H9 (cell line): ENCODE results near the gene COLEC12. TPM values are rescaled to one million over a fixed set of nuclear protein-coding genes. Genes with fewer than 3 reads are reported as not detected.
A peak's percentile ranks its signal among the peaks of the same experiment; 100 is the strongest.

ENCODE experiments used
- DNase-seq: peaks from one replicate; pipeline ENCODE4 v3.0.0-alpha.2; 2017
- H2AFZ ChIP-seq: one replicate; pipeline ENCODE4 v1.6.1; 2013; ENCODE audit warnings: mild to moderate bottlenecking, low read length, control low read depth, moderate library complexity
- H2AK5ac ChIP-seq: 2 replicates; pipeline ENCODE4 v1.6.1; 2013; ENCODE audit warnings: low read length, control low read depth, mixed read lengths; ENCODE audit not compliant: insufficient read length
- H2BK120ac ChIP-seq: one replicate; pipeline ENCODE4 v1.6.1; 2013; ENCODE audit warnings: low read depth, mild to moderate bottlenecking, low read length, control low read depth, inconsistent platforms; ENCODE audit not compliant: poor library complexity, severe bottlenecking
- H2BK12ac ChIP-seq: 2 replicates; pipeline ENCODE4 v1.6.1; 2013; ENCODE audit warnings: low read length, control low read depth, mixed read lengths, low read depth; ENCODE audit not compliant: insufficient read length
- H2BK15ac ChIP-seq: 2 replicates; pipeline ENCODE4 v1.6.1; 2013; ENCODE audit warnings: low read depth, low read length, control low read depth
- H2BK20ac ChIP-seq: one replicate; pipeline ENCODE4 v1.6.1; 2013; ENCODE audit warnings: low read depth, mild to moderate bottlenecking, low read length, control low read depth, inconsistent platforms; ENCODE audit not compliant: poor library complexity, severe bottlenecking
- H2BK5ac ChIP-seq: 2 replicates; pipeline ENCODE4 v1.6.1; 2013; ENCODE audit warnings: low read length, control low read depth, mixed read lengths; ENCODE audit not compliant: insufficient read length
- H3K14ac ChIP-seq: 2 replicates; pipeline ENCODE4 v1.6.1; 2013; ENCODE audit warnings: low read length, control low read depth; ENCODE audit not compliant: insufficient read depth
- H3K18ac ChIP-seq: 2 replicates; pipeline ENCODE4 v1.6.1; 2013; ENCODE audit warnings: low read depth, mild to moderate bottlenecking, mixed read lengths, low read length, control low read depth; ENCODE audit not compliant: insufficient read length
- H3K23ac ChIP-seq: 2 replicates; pipeline ENCODE4 v1.6.1; 2013; ENCODE audit warnings: low read length, control low read depth, mixed read lengths, low read depth; ENCODE audit not compliant: insufficient read length
- H3K23me2 ChIP-seq: 2 replicates; pipeline ENCODE4 v1.6.1; 2013; ENCODE audit warnings: low read depth, mild to moderate bottlenecking, mixed read lengths, low read length, control low read depth; ENCODE audit not compliant: insufficient read length, poor library complexity, severe bottlenecking
- H3K27ac ChIP-seq: 2 replicates; pipeline ENCODE4 v1.5.1; 2013; ENCODE audit warnings: low read length, control low read depth, mixed read lengths, low read depth; ENCODE audit not compliant: insufficient read length
- H3K27me3 ChIP-seq: 2 replicates; pipeline ENCODE4 v1.6.1; 2013; ENCODE audit warnings: low read length, control low read depth, inconsistent platforms; ENCODE audit not compliant: insufficient read depth
- H3K4ac ChIP-seq: 2 replicates; pipeline ENCODE4 v1.6.1; 2013; ENCODE audit warnings: low read depth, mild to moderate bottlenecking, control low read depth, inconsistent platforms, low read length, moderate library complexity
- H3K4me1 ChIP-seq: 2 replicates; pipeline ENCODE4 v1.6.1; 2013; ENCODE audit warnings: low read length, control low read depth, inconsistent platforms; ENCODE audit not compliant: insufficient read depth
- H3K4me2 ChIP-seq: 2 replicates; pipeline ENCODE4 v1.6.1; 2013; ENCODE audit warnings: low read length, control low read depth, mixed read lengths; ENCODE audit not compliant: insufficient read length, insufficient read depth
- H3K56ac ChIP-seq: 2 replicates; pipeline ENCODE4 v1.6.1; 2013; ENCODE audit warnings: low read depth, mild to moderate bottlenecking, mixed read lengths, low read length, control low read depth; ENCODE audit not compliant: insufficient read length
- H3K79me1 ChIP-seq: 2 replicates; pipeline ENCODE4 v1.6.1; 2013; ENCODE audit warnings: low read depth, mild to moderate bottlenecking, moderate library complexity, low read length, control low read depth, inconsistent platforms; ENCODE audit not compliant: insufficient read depth, poor library complexity, severe bottlenecking
- H3K79me2 ChIP-seq: 2 replicates; pipeline ENCODE4 v1.6.1; 2013; ENCODE audit warnings: low read length, control low read depth, inconsistent platforms; ENCODE audit not compliant: insufficient read depth
- H3K9ac ChIP-seq: 2 replicates; pipeline ENCODE4 v1.6.1; 2013; ENCODE audit warnings: low read length, control low read depth, mixed read lengths; ENCODE audit not compliant: insufficient read length; ENCODE audit errors: extremely low read depth
- H3K9me3 ChIP-seq: one replicate; pipeline ENCODE4 v1.6.1; 2013; ENCODE audit warnings: low read depth, low read length, inconsistent platforms; ENCODE audit not compliant: control insufficient read depth
- H3T11ph ChIP-seq: one replicate; pipeline ENCODE4 v1.6.1; 2013; ENCODE audit warnings: mild to moderate bottlenecking, low read length, control low read depth, inconsistent platforms
- H4K20me1 ChIP-seq: one replicate; pipeline ENCODE4 v1.6.1; 2013; ENCODE audit not compliant: control insufficient read depth, insufficient read length, insufficient read depth
- H4K5ac ChIP-seq: 2 replicates; pipeline ENCODE4 v1.6.1; 2013; ENCODE audit warnings: low read depth, mild to moderate bottlenecking, mixed read lengths, low read length, control low read depth; ENCODE audit not compliant: insufficient read length
- H4K8ac ChIP-seq: replicated peaks from 2 replicates; pipeline ENCODE4 v1.6.1; 2013; ENCODE audit warnings: low read length, control low read depth, mixed read lengths, low read depth; ENCODE audit not compliant: insufficient read length
- H4K91ac ChIP-seq: 2 replicates; pipeline ENCODE4 v1.6.1; 2013; ENCODE audit warnings: low read depth, mild to moderate bottlenecking, moderate library complexity, mixed read lengths, low read length, control low read depth; ENCODE audit not compliant: insufficient read length
- H3K27ac Mint-ChIP-seq, 3 experiments: 2 replicates in 2 of 3; 3 replicates in 1 of 3; pipeline ENCODE4 v1.8.0; 2020 to 2021; ENCODE audit warnings: mixed read lengths in 3 of 3, mild to moderate bottlenecking in 1 of 3, moderate library complexity in 1 of 3
- H3K27me3 Mint-ChIP-seq: 2 replicates; pipeline ENCODE4 v1.8.0; 2021; ENCODE audit warnings: low read depth, mild to moderate bottlenecking, moderate library complexity, mixed read lengths
- H3K36me3 Mint-ChIP-seq, 3 experiments: 2 replicates in 2 of 3; 3 replicates in 1 of 3; pipeline ENCODE4 v1.8.0; 2020 to 2021; ENCODE audit warnings: low read depth in 3 of 3, mixed read lengths in 3 of 3; ENCODE audit not compliant: insufficient read depth in 1 of 3
- H3K4me1 Mint-ChIP-seq, 2 experiments: 2 replicates each; pipeline ENCODE4 v1.8.0; 2020; ENCODE audit warnings: mixed read lengths in 2 of 2
- H3K4me3 Mint-ChIP-seq, 2 experiments: 2 replicates in 1 of 2; 3 replicates in 1 of 2; pipeline ENCODE4 v1.8.0; 2020 to 2021; ENCODE audit warnings: mild to moderate bottlenecking in 2 of 2, mixed read lengths in 2 of 2, moderate library complexity in 1 of 2
- H3K9me3 Mint-ChIP-seq, 2 experiments: 2 replicates in 1 of 2; 3 replicates in 1 of 2; pipeline ENCODE4 v1.8.0; 2020; ENCODE audit warnings: mild to moderate bottlenecking in 2 of 2, mixed read lengths in 2 of 2, moderate library complexity in 1 of 2
- WGBS: extraction: QIAGEN DNeasy Blood & Tissue Kit; methylation state at CpG from one replicate; pipeline ENCODE4 v1.1.7; 2013; ENCODE audit warnings: missing lambda C conversion rate, low lambda C conversion rate, mixed read lengths; ENCODE audit not compliant: insufficient read length; ENCODE audit errors: extremely low coverage; 5-methylcytosine and 5-hydroxymethylcytosine counted together
- total RNA-seq: library from RNA; stranded (reverse); gene quantifications from 2 replicates; pipeline ENCODE4 v1.2.1, GENCODE V29; 2021
- TF ChIP-seq, protein P1 (sequence below): fragments of 200-600 bp; sonication (generic); conservative IDR thresholded peaks from 3 replicates; pipeline ENCODE4 v1.8.0; 2021; ENCODE audit warnings: antibody characterized with exemption, mild to moderate bottlenecking

The COLEC12 gene
- total RNA-seq, 1 experiment from 2014 or later = 0.70 TPM

GRCh38 chr18:318791-319291 is 181.7 kb downstream of the COLEC12 start:
- H3K4me3 Mint-ChIP-seq = no peak overlapping the region
- TF ChIP-seq, protein P1, sequence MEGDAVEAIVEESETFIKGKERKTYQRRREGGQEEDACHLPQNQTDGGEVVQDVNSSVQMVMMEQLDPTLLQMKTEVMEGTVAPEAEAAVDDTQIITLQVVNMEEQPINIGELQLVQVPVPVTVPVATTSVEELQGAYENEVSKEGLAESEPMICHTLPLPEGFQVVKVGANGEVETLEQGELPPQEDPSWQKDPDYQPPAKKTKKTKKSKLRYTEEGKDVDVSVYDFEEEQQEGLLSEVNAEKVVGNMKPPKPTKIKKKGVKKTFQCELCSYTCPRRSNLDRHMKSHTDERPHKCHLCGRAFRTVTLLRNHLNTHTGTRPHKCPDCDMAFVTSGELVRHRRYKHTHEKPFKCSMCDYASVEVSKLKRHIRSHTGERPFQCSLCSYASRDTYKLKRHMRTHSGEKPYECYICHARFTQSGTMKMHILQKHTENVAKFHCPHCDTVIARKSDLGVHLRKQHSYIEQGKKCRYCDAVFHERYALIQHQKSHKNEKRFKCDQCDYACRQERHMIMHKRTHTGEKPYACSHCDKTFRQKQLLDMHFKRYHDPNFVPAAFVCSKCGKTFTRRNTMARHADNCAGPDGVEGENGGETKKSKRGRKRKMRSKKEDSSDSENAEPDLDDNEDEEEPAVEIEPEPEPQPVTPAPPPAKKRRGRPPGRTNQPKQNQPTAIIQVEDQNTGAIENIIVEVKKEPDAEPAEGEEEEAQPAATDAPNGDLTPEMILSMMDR = no peak
- no peaks in the 10 kb centered on the region; the same call in 1 of the 2 replicates for H3K27me3 Mint-ChIP-seq
- H3K4ac ChIP-seq = no peak overlapping the region
- no peak overlapping the region for H3K27ac Mint-ChIP-seq
- no peaks in the 10 kb centered on the region for H3K9me3 ChIP-seq
- H2BK5ac ChIP-seq = no peak overlapping the region
- no peaks in the 10 kb centered on the region for H3K36me3 Mint-ChIP-seq
- no peak overlapping the region for H4K91ac ChIP-seq
- no peaks in the 10 kb centered on the region for H3K27me3 ChIP-seq
- H3T11ph ChIP-seq = no peak overlapping the region
- H2AK5ac ChIP-seq = no peak overlapping the region
- no peaks in the 10 kb centered on the region for H3K9me3 Mint-ChIP-seq
- H3K4me1 ChIP-seq = no peaks in the 10 kb centered on the region
- no peak for DNase-seq
- WGBS = no CpG with 5 or more reads among the region's 9 CpGs
- peak overlapping the region; percentile 75 for H3K56ac ChIP-seq
- no peaks in the 10 kb centered on the region for H3K23me2 ChIP-seq
- H4K20me1 ChIP-seq = no peaks in the 10 kb centered on the region
- H3K79me2 ChIP-seq = no peaks in the 10 kb centered on the region
- no peak overlapping the region for H3K23ac ChIP-seq
- H3K27ac ChIP-seq = no peak overlapping the region
- H4K5ac ChIP-seq = no peak overlapping the region
- no peak overlapping the region for H3K18ac ChIP-seq
- H4K8ac ChIP-seq = no peak overlapping the region
- no peak overlapping the region for H2BK12ac ChIP-seq
- H3K9ac ChIP-seq = no peak overlapping the region
- no peak overlapping the region for H2BK20ac ChIP-seq
- H2BK15ac ChIP-seq = 0 out of 2 replicates have a peak overlapping the region, but pooled peaks have one; percentile 71
- H3K4me1 Mint-ChIP-seq = peaks cover 0 to 8% of the 10 kb centered on the region in 2 experiments; a peak in 2 of 4 replicates
- no peak overlapping the region for H2BK120ac ChIP-seq
- no peaks in the 10 kb centered on the region for H3K79me1 ChIP-seq
- H3K4me2 ChIP-seq = no peak overlapping the region
- 0 out of 2 replicates have a peak overlapping the region, but pooled peaks have one; percentile 8 for H3K14ac ChIP-seq
- H2AFZ ChIP-seq = no peak overlapping the region
